Fibroblast of lung (primary cell): Measurements from ENCODE around the gene RPS6KL1. TPM values are rescaled to one million over a fixed set of nuclear protein-coding genes. Genes with fewer than 3 reads are reported as not detected.

Source experiments
- DNase-seq, 2 donors: peaks; one replicate each; pipeline versions ENCODE4 v3.0.0 to v3.0.0-alpha.2; 2010; ENCODE audit warnings: low read depth in 2 of 2
- H2AFZ ChIP-seq: 2 replicates; pipeline ENCODE4 v1.5.1; 2012; ENCODE audit warnings: low read length, control low read depth, inconsistent platforms
- H3K27ac ChIP-seq: 2 replicates; pipeline ENCODE4 v1.5.1; 2011; ENCODE audit warnings: low read length, control low read depth; ENCODE audit not compliant: insufficient read depth
- H3K27me3 ChIP-seq: 2 replicates; pipeline ENCODE4 v1.5.1; 2011; ENCODE audit warnings: mild to moderate bottlenecking, low read length; ENCODE audit not compliant: control insufficient read depth, insufficient read depth
- H3K36me3 ChIP-seq: 2 replicates; pipeline ENCODE4 v1.5.1; 2011; ENCODE audit warnings: low read length; ENCODE audit not compliant: control insufficient read depth, insufficient read depth
- H3K4me1 ChIP-seq: 2 replicates; pipeline ENCODE4 v1.5.1; 2011; ENCODE audit warnings: low read length; ENCODE audit not compliant: control insufficient read depth, insufficient read depth; ENCODE audit errors: extremely low read depth
- H3K4me2 ChIP-seq: 2 replicates; pipeline ENCODE4 v1.5.1; 2011; ENCODE audit warnings: low read length, control low read depth; ENCODE audit not compliant: insufficient read depth; ENCODE audit errors: extremely low read depth
- H3K4me3 ChIP-seq, 4 experiments: fragments of 200-600 bp in 1 of 4; sonication (generic) in 1 of 4; replicated peaks in 1 of 4; 2 replicates each; pipeline ENCODE4 v1.5.1; 2011 to 2016; ENCODE audit warnings: low read length in 4 of 4, low read depth in 3 of 4, mild to moderate bottlenecking in 3 of 4, control low read depth in 2 of 4, inconsistent platforms in 1 of 4, mixed read lengths in 1 of 4; ENCODE audit not compliant: insufficient read depth in 1 of 4; ENCODE audit errors: control extremely low read depth in 1 of 4
- H3K79me2 ChIP-seq: 2 replicates; pipeline ENCODE4 v1.5.1; 2012; ENCODE audit warnings: mild to moderate bottlenecking, low read length, inconsistent platforms; ENCODE audit not compliant: control insufficient read depth, insufficient read depth
- H3K9ac ChIP-seq: 2 replicates; pipeline ENCODE4 v1.5.1; 2011; ENCODE audit warnings: mild to moderate bottlenecking, low read length, control low read depth; ENCODE audit not compliant: insufficient read depth
- H3K9me3 ChIP-seq: 2 replicates; pipeline ENCODE4 v1.5.1; 2012; ENCODE audit warnings: low read depth, low read length; ENCODE audit not compliant: control insufficient read depth, insufficient read depth
- H4K20me1 ChIP-seq: 2 replicates; pipeline ENCODE4 v1.5.1; 2011; ENCODE audit warnings: low read length; ENCODE audit not compliant: control insufficient read depth, insufficient read depth; ENCODE audit errors: extremely low read depth
- CTCF ChIP-seq, 2 donors: IDR thresholded peaks in 1 of 2; conservative IDR thresholded peaks in 1 of 2; 1 replicate in 1 of 2; 2 replicates in 1 of 2; pipeline ENCODE4 v1.5.1; 2011 to 2012; ENCODE audit warnings: low read length in 2 of 2, control low read depth in 1 of 2, inconsistent platforms in 1 of 2, low read depth in 1 of 2, mild to moderate bottlenecking in 1 of 2
- EZH2 ChIP-seq: IDR thresholded peaks from 2 replicates; pipeline ENCODE4 v1.5.1; 2012; ENCODE audit warnings: low read length, control low read depth, mild to moderate bottlenecking; ENCODE audit errors: missing control alignments
- polyA plus RNA-seq, 2 donors: library from polyadenylated mRNA; depleted of rRNA in 1 of 2; stranded (reverse) in 1 of 2; unstranded in 1 of 2; fragments of >200 nt; gene quantifications; 2 replicates each; pipeline ENCODE4 v1.2.1, GENCODE V29; 2011 to 2012; ENCODE audit warnings: missing spikeins in 1 of 2
- total RNA-seq: library from RNA; depleted of rRNA; stranded (reverse); fragments of >200 nt; gene quantifications from 2 replicates; pipeline ENCODE4 v1.2.1, GENCODE V29; 2014

The RPS6KL1 gene
- total and polyA plus RNA-seq, 2 donors (not counting 1 experiment from before 2014, with no cell fraction given), result 0.52 to 1.2 TPM

DNA sequence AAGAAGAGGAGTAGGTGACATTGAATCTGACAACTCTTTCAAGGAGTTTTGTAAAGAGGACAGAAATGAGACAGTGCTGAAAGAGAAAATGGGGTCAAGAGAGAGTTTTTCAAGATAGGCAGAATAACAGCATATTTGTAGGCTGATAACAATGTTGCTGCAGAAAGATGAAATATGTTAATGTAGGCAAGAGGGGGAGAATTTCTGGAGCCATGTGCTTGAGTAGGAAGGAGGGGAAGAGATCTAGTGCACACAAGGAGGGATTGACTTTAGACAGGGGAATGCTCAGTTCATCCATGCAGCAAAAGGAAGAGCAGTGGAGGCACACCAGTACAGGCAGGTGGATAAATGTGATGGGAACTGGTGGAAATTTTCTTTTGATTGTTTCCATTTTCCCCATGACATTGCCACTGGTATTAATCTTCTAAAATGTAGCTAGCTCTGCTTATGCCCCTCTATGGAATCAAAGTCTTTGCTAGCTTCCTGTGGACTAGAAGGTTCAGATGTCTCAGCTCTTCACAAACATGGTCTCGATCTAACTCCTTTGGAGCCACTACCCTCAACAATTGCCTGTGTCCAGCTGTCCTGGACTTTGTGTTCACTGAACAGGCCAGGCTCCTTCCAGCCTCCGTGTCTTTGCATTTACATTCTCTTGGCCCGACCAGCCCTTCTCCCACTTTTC, 56.2 kb downstream of the RPS6KL1 start:
- Histone ChIP-seq H2AFZ (no peak overlapping the region), H4K20me1 (no peaks in the 10 kb centered on the region), H3K9me3 (no peaks in the 10 kb centered on the region), H3K79me2 (no peaks in the 10 kb centered on the region), H3K27me3 (peaks cover 5% of the 10 kb centered on the region), H3K9ac (no peak overlapping the region), H3K36me3 (no peaks in the 10 kb centered on the region), H3K4me2 (peak overlapping the region; percentile 13), H3K27ac (no peak overlapping the region), H3K4me3 (no peak overlapping the region), H3K4me1 (no peaks in the 10 kb centered on the region)
- TF ChIP-seq EZH2 (no peak), CTCF (conservative IDR thresholded peaks at IDR 0.05 in 1 of 2, IDR thresholded peaks at IDR 0.05 in 1 of 2; ENCODE audit: low read depth in 1 of 2, low read length in 2 of 2) (no peak)
- DNase-seq, result no peak

DNA sequence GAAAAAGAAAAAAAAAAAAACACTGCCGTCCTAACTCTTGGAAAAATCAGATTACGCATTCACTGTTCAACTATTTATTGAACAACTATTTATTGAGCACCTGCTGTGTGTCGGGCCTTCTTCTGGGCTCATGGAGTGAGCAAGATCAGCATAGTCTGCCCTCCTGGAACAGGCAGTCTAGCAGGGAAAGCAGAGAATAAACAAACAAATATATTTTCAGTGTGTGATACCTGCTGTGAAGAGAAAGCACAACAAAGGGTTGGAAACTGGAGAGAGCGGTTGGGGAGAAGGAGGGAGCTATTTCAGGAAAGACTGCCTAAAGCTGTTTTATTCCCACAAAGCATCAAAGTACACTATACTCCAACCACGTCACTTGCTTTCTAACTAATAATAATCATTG, 57.9 kb downstream of the RPS6KL1 start:
- H3K9ac ChIP-seq, result no peak overlapping the region
- H3K4me1 ChIP-seq, result peaks cover 3% of the 10 kb centered on the region
- H2AFZ ChIP-seq, result no peak overlapping the region
- H3K4me3 ChIP-seq, result no peak overlapping the region
- DNase-seq, result no peak
- H4K20me1 ChIP-seq, result no peaks in the 10 kb centered on the region
- H3K4me2 ChIP-seq, result no peak overlapping the region
- no peaks in the 10 kb centered on the region for H3K36me3 ChIP-seq
- no peak overlapping the region for H3K27ac ChIP-seq
- H3K9me3 ChIP-seq, result no peaks in the 10 kb centered on the region
- no peaks in the 10 kb centered on the region for H3K79me2 ChIP-seq
- peaks cover 2% of the 10 kb centered on the region for H3K27me3 ChIP-seq
- TF ChIP-seq EZH2 (no peak), CTCF (conservative IDR thresholded peaks at IDR 0.05 in 1 of 2, IDR thresholded peaks at IDR 0.05 in 1 of 2; ENCODE audit: low read depth in 1 of 2, low read length in 2 of 2) (no peak)

DNA sequence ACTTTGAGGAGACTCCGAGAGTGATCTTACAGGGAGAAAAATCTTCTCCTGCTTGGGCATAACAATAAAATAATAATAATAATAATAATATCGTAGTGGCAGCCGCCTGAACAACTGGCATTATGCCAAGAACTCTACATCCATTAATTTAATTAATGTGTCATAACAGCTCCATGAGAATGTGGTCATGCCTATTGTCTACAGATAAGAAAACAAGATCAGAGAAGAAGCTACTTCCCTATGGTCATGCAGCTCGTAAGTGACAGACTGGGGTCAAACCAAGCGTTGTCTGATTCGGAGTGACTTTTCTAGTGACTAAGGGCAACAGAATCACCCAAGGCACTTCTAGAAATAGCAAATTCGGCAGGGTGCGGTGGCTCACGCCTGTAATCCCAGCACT, 58.9 kb downstream of the RPS6KL1 start:
- Histone ChIP-seq H3K9ac (no peak overlapping the region), H3K27me3 (peaks cover 2% of the 10 kb centered on the region), H3K4me2 (no peak overlapping the region), H3K79me2 (no peaks in the 10 kb centered on the region), H3K36me3 (no peaks in the 10 kb centered on the region), H4K20me1 (no peaks in the 10 kb centered on the region), H3K27ac (no peak overlapping the region), H3K4me1 (peaks cover 3% of the 10 kb centered on the region), H3K9me3 (no peaks in the 10 kb centered on the region), H2AFZ (no peak overlapping the region), H3K4me3 (no peak overlapping the region)
- DNase-seq, result no peak
- no peak for TF ChIP-seq CTCF (conservative IDR thresholded peaks at IDR 0.05 in 1 of 2, IDR thresholded peaks at IDR 0.05 in 1 of 2; ENCODE audit: low read depth in 1 of 2, low read length in 2 of 2)
- TF ChIP-seq EZH2, result no peak
